GM12874 (cell line): ENCODE measurements around the gene IL1RAPL2.

Source experiments
- TF ChIP-seq, protein P1 (sequence below): IDR thresholded peaks from 2 replicates; pipeline ENCODE4 v1.5.1; 2011; ENCODE audit warnings: low read depth, mild to moderate bottlenecking, control low read depth, low read length, moderate library complexity; ENCODE audit not compliant: insufficient read depth

Gene IL1RAPL2

GRCh38 chrX:104988038-104988437, 422.0 kb downstream of the IL1RAPL2 start:
- TF ChIP-seq, protein P1, sequence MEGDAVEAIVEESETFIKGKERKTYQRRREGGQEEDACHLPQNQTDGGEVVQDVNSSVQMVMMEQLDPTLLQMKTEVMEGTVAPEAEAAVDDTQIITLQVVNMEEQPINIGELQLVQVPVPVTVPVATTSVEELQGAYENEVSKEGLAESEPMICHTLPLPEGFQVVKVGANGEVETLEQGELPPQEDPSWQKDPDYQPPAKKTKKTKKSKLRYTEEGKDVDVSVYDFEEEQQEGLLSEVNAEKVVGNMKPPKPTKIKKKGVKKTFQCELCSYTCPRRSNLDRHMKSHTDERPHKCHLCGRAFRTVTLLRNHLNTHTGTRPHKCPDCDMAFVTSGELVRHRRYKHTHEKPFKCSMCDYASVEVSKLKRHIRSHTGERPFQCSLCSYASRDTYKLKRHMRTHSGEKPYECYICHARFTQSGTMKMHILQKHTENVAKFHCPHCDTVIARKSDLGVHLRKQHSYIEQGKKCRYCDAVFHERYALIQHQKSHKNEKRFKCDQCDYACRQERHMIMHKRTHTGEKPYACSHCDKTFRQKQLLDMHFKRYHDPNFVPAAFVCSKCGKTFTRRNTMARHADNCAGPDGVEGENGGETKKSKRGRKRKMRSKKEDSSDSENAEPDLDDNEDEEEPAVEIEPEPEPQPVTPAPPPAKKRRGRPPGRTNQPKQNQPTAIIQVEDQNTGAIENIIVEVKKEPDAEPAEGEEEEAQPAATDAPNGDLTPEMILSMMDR = no peak

GRCh38 chrX:104995546-104995945, 429.5 kb downstream of the IL1RAPL2 start:
- TF ChIP-seq, protein P1 = no peak

DNA sequence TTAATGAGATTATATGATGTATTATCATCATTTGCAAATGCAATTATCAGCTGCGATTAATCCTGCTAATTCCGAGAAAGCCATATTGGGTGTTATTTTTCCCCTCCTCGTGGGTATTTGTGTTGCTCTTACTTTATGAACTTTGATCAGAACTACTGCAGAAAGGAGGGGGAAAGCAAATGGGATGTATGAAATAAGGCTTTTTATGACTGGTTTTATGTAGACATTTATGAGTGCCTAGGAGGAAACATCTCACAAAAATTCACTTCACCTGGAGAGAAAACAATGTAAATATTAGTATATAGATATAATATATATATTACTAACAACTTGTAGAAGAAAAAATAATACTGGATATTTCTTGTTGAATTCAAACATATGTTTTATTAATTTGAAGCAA, 440.1 kb downstream of the IL1RAPL2 start:
- TF ChIP-seq, protein P1 = no peak

GRCh38 chrX:105006996-105007395, 441.0 kb downstream of the IL1RAPL2 start:
- TF ChIP-seq, protein P1 = no peak

DNA sequence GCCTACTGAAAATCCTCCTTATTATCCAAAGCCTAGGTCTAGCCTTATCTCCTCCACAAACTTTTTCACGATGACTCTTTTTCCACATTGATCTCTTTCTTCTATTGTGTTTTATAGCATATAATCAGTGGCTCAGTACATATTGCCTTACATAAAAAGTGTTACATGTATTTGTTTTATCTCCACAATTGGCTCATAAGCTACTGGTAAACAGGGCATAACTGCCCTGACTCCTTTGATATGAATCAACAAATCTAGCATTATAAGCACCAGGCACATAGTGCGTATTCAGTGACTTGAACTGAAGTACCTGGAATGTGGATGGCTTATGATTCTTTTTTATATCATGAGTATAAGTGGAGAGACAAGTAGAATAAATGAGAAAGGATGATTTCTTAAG, 447.7 kb downstream of the IL1RAPL2 start:
- TF ChIP-seq, protein P1 = no peak

DNA sequence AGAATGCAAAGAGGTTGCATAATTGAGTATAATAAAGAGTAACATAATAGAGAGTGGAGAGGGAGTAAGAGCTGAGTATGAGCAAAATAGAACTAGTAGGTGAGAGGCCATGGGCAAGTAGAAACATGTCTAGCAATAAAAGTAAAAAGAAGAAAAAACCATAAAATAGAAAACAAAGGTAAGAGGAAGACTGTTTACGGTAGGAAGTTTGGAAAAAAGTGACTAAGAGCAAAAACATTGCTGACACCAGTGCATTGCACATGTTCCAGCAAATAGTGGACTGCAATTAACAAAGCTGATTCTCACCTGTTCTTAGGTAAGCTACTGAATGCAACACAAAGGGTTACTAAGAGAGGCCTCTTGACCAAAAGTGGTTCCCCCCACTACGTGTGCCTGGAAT, 451.6 kb downstream of the IL1RAPL2 start:
- TF ChIP-seq, protein P1 = no peak

GRCh38 chrX:105018865-105019264, 452.9 kb downstream of the IL1RAPL2 start:
- TF ChIP-seq, protein P1 = no peak
